ENCODE measurements around the gene LRRC56. TPM values are rescaled to one million over a fixed set of nuclear protein-coding genes. Genes with fewer than 3 reads are reported as not detected.
A peak's percentile ranks its signal among the peaks of the same experiment; 100 is the strongest.

The LRRC56 gene
- total RNA-seq, 1 donor from 2014 or later: 0.13 TPM

DNA sequence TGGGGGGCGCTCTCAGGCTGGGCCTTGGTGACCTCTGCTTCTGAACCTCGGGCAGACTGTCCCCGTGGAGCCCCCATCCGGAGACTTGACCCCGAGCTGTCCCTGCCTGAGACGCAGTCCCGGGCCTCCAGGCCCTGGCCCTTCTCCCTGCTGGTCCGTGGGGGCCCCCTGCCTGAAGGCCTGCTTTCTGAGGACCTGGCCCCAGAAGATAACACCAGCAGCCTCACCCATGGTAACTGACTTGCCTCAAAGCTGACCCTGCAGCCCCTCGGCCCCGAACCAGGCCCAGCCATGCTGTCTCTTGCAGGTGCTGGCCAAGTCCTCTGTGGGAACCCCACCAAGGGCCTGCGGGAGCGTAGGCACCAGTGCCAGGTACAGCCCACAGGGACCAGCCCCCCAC lies 14.3 kb downstream of the LRRC56 start:
- intact Hi-C loops (cut with DNase I): loop anchor here (10.0 kb wide), 1 partner anchor 173 kb away; no protein-coding TSS in a partner anchor
- ATAC-seq (ENCODE audit: poor library complexity): no peak
- DNase-seq: no peak

DNA sequence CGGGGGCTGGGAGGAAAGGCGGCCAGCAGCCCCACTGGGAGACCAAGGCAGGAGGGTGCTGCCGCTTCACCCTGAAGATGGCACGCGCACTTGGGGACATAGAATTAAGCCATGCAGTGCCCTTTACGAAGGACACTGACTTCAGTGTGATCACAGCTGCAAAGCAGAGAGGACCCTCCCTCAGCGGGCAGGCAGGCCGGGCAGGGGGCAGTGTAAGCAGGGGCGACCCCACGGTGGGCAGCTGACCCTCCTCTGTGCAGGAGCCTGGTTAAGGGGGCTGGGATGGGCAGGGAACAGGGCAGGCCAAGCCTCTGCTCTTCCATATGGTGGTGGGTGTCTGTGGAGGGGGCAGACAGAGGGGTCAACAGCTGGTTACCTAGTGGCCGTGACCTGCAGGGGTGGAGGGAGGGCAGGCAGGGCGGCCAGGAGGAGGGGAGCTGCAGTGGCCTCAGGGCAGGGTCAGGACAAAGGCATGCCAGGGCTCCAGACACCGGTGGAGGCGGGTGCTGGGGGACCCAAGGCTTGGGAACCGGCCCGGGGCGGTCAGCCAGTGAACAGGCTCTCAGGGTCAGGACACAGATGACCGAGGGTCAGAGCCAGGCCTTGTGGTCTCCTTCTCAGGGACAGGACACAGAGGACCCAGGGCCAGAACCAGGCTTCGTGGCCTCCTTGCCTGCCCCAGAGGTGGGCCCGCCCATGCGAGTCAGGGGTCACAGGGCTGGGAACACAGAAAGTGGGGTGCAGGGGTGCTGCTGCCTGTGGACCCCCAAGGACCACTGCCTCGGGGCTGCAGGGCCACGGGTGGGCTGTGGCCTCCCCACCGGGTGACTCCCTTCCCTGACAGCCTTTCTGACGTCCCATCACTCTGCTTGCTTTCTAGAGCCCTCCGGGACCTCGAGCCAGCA lies 16.0 kb downstream of the LRRC56 start:
- no peak for ATAC-seq (ENCODE audit: poor library complexity)
- no peak for DNase-seq
- intact Hi-C loops (cut with DNase I): loop anchor here (10.0 kb wide), 1 partner anchor 171 kb away; no protein-coding TSS in a partner anchor

DNA sequence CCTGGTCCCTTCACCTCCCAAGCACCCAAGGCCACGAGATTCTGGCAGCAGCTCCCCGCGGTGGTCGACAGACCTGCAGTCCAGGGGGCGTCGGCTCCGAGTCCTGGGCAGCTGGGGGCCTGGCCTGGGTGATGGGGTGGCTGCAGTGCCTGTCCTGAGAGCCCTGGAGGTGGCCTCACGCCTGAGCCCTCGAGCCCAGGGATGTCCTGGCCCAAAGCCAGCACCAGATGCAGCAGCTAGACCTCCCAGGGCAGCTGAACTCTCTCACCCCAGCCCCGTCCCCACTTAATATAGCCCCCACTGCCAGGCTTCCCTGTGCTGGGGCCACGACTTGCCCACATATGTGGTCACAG lies 16.6 kb downstream of the LRRC56 start:
- ATAC-seq (ENCODE audit: poor library complexity): no peak
- intact Hi-C loops (cut with DNase I): loop anchor here (10.0 kb wide), 1 partner anchor 171 kb away; no protein-coding TSS in a partner anchor
- DNase-seq: no peak

DNA sequence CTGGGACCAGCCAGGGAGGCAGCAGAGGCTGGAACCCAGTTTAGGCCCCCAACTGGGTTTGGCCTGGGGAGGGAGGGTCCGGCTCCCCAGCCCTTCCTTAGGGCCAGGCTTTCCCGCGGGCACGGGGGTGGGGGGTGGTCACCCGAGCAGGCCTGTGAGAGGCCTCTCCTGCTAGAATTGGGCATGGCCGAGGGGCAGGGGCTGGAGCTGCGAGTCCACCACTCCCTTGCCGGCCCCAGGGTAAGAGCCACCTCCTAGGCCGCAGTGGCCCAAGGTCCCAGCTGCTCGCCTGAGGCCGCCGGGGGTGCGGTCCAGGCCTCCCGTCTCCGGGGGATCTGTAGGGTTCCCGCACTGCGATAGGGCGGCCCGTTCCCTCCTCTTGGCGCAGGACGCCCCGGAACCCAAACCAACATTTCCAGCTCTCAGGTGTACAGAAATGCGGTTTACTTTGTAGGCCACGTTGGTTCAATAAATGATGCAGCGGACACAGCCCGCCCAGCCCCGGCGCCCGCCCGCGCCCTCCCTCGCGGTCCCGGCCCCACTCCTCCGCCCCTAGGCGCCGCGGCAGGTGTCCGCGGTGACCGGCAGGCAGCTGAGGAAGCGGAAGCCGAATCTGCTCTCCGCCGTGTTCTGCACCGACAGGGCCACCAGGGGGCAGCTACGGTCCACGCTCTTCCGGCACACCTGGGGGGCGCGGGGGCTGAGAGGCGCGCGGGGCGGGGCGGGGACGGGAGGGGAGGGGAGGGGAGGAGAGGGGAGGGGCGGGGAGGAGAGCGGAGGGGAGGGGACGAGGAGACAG lies 17.3 kb downstream of the LRRC56 start:
- peak; percentile 70 for DNase-seq
- intact Hi-C loops (cut with DNase I): loop anchor here (10.0 kb wide), 1 partner anchor 170 kb away; no protein-coding TSS in a partner anchor
- ATAC-seq (ENCODE audit: poor library complexity): peak; percentile 76

DNA sequence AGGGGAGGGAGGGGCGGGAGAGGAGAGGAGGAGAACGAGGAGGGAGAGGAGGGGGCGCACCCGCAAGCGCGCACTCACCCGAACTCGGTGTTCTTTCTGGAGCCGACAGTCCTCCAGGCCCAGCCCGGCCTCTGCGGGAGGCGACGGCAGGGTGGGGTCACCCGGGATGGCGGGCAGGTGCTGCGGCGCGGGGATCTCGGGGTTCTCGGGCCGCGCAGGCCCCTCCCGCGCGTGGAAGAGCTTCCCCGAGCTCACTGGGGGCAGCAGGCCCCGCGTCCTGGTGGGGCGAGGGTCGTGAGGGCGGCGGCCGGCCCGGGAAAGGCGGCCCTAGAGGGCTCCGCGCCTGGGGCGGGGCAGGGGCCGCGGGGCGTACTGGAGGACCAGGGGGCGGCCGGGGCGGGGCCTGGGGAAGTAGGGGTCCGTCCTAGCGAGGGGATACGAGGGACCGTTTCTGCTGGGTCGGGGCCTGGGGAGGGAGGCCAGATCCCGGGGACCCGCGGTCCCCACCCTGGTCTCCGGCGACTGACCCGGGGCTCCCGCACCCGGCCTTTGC lies 18.0 kb downstream of the LRRC56 start:
- intact Hi-C loops (cut with DNase I): loop anchor here (10.0 kb wide), 1 partner anchor 169 kb away; no protein-coding TSS in a partner anchor
- no peak for ATAC-seq (ENCODE audit: poor library complexity)
- DNase-seq: no peak

DNA sequence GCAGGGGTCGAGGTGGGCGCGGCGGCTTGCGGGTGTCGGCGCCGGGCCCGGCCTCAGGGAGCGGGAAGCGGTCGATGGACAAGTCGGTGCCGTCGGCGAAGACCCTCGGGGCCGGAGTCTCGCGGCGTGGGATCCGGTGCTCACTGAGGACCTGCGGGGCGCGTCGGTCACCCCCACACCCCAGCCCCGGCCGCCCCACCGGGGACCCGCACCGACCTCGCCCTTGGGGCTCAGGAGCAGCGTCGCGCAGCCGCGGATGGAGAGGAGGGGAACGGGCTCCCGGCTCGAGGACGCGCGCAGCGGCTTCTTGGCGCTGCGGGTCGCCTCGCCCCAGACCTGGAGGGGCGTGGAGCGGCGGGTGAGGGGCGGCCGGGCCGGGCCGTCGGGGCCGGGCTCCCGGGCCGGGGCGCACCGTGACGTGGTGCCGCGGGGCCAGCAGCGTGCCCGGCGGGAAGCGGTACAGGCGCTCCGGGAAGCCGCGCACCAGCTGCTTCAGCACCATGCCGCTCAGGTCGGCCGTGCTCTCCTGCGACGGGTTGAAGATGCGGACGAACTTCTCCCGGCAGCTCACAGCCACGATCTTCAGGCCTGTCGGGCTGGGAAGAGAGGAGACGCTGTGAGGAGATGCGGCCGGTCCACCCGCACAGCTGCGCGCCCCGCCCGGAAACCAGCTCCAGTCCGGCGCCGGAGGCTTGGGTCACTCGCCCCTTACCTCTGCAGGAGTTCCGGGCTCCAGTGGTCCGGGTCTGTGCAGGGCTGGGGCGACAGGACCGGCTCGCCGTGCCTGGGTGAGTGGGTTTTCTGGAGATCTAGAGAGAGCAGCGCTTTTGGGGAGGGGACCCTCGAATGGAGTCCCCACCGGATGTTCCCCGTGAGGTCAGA lies 18.7 kb downstream of the LRRC56 start:
- DNase-seq: no peak
- ATAC-seq (ENCODE audit: poor library complexity): no peak
- intact Hi-C loops (cut with DNase I): loop anchor here (10.0 kb wide), 1 partner anchor 169 kb away; no protein-coding TSS in a partner anchor

DNA sequence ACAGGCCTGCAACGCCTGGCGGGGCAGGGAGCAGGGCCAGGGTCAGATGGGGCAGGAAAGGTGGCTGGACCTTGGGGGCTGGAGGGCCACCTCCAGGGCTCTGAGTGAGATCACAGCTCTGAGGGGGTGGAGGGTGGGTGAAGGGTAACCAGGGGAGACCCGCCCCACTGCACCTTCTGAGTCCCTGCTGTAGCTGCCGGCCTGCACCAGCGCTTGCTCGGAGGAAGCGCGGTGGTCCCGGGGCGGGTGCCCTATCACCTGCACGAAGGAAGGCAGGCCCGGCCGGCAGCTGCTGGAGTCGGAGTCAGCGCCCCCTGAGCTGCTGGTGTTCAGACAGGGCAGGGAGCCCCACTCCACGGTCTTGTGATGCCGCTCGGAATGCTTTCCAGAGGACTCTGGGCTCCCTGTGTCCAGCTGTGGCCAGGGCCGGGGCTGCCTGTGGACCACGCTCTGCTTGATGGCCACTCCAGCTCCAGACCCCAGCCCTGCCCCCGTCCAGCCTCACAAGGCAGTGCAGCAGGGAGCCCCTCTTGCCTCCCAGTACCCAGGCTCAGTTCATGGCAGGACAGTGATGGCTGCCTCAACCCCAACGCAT lies 19.4 kb downstream of the LRRC56 start:
- intact Hi-C loops (cut with DNase I): loop anchor here (10.0 kb wide), 1 partner anchor 168 kb away; no protein-coding TSS in a partner anchor
- DNase-seq: no peak
- ATAC-seq (ENCODE audit: poor library complexity): no peak

DNA sequence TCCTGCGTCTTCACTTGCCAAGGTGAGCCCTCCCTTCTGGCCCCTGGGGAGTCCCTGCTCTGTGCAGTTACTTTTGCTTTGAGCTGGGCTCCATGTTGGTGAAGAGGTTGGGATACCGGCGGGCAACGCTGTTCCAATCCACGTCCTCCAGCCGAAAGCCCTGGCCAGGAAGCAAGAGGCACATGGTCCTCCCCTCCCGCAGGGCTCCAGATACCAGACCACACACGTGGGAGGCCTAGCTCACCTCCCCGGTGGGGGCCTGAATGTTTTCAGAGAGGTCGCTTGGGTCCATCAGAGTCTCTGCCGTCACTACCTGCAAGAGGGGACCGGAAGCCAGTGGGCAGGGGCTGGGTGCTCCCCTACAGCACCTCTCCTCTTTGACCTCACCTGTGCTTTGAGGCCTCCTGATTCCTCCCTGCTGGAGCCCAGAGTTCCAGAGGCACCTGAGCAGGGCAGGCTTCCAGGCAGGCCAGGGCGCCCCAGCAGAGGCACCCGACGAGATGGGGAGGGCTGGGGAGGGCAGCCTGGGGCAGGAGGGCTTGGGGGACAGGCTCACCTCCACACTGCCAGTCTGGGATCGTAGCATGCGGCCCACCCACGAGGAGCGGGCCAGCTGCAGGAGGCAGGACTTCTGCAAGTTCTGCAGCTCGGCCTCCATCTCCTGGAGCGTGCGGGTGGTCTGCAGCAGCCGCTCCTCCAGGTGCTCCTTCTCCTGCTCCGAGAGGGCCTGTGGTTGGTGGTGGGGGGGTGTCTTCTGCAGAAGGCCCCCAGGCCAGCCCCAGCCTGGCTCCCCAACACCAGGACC lies 20.2 kb downstream of the LRRC56 start:
- intact Hi-C loops (cut with DNase I): loop anchor here (10.0 kb wide), 1 partner anchor 167 kb away; no protein-coding TSS in a partner anchor
- ATAC-seq (ENCODE audit: poor library complexity) (no peak), DNase-seq (no peak)

DNA sequence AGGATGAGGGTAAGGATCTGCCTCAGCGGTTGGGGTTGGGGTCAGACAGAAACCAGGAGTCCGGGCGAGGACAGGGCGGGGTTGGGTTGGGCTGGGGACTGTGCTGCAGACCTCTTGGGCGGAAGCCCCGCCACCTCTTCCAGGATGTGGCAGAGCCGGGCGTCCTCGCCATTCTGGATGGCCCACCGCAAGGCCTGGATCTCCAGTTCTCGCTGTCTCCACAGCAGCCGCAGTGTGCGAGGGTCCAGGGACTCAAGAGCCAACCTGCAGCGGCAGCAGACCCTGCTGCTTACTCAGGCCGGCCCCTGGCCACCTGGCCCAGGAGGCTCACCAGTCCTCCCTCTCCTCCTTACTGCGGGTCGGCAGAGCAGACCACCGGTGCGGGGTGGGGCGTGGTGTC lies 21.2 kb downstream of the LRRC56 start:
- ATAC-seq (ENCODE audit: poor library complexity) (no peak), DNase-seq (no peak)
- intact Hi-C loops (cut with DNase I): loop anchor here (10.0 kb wide), 1 partner anchor 166 kb away; no protein-coding TSS in a partner anchor

DNA sequence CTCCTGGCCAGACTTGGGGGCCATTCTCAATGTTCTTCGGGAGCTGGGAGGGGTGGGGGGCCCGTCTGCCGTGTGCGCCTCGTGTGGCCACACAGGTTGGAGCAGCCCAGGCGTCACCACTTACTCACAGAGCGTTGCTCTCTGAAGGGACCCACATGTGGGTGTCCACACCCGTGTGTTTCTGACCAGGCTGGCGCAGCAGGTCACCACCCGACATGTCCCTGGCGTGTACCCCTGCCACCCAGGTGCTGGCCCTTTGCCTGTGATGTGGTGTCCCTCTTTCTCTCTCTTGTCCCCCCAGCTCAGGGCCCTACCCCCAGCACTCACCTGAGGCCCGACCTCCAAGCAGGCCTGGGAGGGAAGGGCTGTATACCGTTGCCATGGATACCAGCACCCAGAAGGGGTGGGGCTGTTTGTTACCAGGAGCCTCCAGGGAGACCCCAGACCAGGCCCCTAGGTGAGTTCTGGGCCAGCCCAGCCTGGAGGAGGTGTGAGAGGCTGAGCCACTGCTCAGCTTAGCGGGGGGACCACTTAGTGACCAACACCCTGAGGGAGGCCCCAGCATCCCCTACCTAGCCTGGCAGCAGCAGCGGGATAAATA lies 21.8 kb downstream of the LRRC56 start:
- ATAC-seq (ENCODE audit: poor library complexity): no peak
- intact Hi-C loops (cut with DNase I): loop anchor here (10.0 kb wide), 1 partner anchor 166 kb away; no protein-coding TSS in a partner anchor
- no peak for DNase-seq

DNA sequence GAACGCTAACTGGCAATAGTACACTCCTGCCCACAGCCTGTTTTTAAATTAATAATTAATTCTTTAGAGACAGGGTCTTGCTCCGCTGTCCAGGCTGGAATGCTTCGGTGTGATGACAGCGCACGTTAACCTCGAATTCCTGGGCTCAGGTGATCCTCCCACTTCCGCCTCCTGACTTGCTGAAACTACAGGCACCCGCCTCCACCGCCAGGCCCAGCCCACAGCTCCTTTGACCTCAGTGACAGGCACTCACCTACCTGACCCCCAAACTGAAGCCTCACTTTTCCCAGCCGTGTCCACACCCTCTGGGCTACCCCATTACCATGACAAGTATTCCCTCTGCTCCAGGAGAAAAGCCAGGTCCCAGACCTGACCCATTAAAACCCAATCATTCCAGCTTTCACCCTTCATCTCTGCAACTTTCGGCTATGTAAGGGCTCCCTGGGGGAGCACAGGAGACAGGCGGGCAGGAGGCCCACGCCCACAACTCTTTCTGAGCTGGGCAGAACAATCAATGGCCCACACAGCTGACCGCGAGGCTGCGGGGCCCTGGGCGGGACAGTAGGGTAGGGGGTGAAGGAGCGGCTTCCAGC lies 22.5 kb downstream of the LRRC56 start:
- no peak for ATAC-seq (ENCODE audit: poor library complexity)
- DNase-seq: no peak
- intact Hi-C loops (cut with DNase I): loop anchor here (10.0 kb wide), 1 partner anchor 165 kb away; no protein-coding TSS in a partner anchor

DNA sequence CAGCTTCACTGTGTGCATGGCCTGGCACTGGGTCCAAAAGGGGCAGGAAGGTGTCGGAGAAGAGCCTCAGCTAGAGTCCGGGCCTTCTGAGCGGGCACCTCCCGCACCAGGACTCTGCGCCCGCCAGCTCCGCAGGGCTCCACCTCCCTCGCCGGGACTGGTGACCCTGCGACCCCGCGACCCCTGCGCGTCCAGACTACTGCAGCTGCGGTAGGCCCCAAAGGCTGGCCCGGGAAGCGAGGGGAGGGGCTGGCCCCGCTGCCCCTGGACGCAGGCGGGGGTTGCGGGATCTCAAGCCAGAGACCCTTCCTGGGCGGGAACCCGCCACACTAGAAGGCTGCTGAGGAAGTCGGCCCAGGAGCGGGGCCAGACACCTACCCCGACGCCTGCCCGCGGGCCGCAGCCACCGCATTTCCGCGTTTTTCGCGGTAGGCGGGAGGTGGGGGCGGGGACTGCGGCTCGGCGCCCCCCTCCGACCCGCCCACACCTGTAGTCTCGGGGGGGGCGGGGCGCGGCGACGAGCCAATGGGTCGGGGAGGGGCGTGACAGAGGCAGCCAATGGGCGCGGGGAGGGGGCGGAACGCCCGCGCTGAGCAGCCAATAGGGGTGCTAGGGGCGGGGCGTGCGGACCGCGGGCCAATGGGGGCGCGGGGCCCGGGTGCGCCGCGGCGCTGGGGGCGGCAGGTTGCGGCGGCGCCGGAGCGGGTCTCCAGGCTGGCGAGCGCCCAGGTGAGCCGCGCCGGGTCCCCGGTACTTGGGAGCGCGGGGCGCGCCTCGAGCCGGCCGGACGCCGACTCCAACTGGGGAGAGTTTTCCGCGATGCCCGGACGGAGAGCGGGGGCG lies 23.2 kb downstream of the LRRC56 start, which contains the start of the genes LMNTD2 and RASSF7:
Gene LMNTD2, minus strand, starts transcription at position 434 of the 843 bp plus-strand sequence. Its CDS starts 22 bp downstream, at position 412.
Gene RASSF7, plus strand, starts transcription at position 666 of the 843 bp plus-strand sequence. CDS start 799 bp downstream, outside the sequence.
- peak; percentile 94 for DNase-seq
- intact Hi-C loops (cut with DNase I): no loop called here

DNA sequence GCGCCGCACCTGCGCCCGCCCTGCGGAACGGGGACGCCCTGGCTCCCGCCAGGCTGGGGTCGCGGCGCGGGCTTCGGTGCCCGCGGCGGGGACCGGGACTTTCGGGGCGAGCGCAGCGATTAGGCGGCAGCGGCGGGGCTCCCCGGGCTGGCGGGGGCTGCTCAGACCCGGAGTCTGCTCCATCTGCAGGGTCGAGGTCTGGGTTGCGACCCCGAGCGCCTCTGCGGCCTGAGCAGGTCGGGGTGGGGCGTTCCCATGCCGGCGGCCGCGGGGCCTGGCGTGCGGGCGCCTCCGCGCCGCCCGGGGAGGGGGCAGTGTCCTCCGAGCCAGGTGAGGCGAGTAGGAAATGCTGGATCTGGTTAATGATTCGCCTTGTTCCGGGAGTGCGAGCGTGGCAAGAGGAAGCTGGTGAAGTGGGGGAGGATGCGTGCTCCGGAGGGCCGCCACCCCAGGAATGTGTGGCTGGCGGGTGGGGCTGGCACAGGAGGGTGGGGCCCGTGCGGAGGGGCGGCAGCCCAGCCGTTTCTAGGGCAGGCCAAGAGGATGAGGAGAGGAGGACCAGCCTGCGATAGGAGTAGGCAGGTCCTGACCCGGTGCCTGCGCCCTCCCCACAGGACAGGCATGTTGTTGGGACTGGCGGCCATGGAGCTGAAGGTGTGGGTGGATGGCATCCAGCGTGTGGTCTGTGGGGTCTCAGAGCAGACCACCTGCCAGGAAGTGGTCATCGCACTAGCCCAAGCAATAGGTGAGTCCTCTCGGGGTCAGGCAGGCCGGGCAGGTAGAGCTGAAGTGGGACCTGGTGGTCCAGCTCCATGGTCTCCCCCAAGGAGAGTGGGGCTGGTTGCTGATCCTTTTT lies 24.0 kb downstream of the LRRC56 start:
- peak; percentile 1 for ATAC-seq (ENCODE audit: poor library complexity)

More for the DNA sequence above, 23.2 kb downstream of the LRRC56 start, which contains the start of the genes LMNTD2 and RASSF7:
- ATAC-seq (ENCODE audit: poor library complexity): peak; percentile 94

More for the DNA sequence above, 24.0 kb downstream of the LRRC56 start:
- intact Hi-C loops (cut with DNase I): no loop called here
- DNase-seq: no peak

Measured in Right ventricle myocardium superior (tissue), 1 donor.